Astrocyte (in vitro differentiated cells and primary cell): ENCODE results near the gene MAPRE2. TPM values are rescaled to one million over a fixed set of nuclear protein-coding genes. Genes with fewer than 3 reads are reported as not detected.

ENCODE experiments used
- DNase-seq: peaks from one replicate; pipeline ENCODE4 v3.0.0-alpha.2; 2010; ENCODE audit warnings: low read depth
- FAIRE-seq: peaks from 2 replicates; lab custom pipeline; 2011; peaks lifted over from hg19 to GRCh38; lab: Jason Lieb, UNC
- H2AFZ ChIP-seq: 2 replicates; pipeline ENCODE4 v1.6.0; 2012; ENCODE audit warnings: low read depth, low read length, inconsistent platforms
- H3K27ac ChIP-seq: 2 replicates; pipeline ENCODE4 v1.5.1; 2011; ENCODE audit warnings: low read depth, low read length, inconsistent platforms
- H3K27me3 ChIP-seq: 2 replicates; pipeline ENCODE4 v1.6.0; 2011; ENCODE audit warnings: low read length, inconsistent platforms; ENCODE audit not compliant: insufficient read depth
- H3K36me3 ChIP-seq: 2 replicates; pipeline ENCODE4 v1.5.1; 2011; ENCODE audit warnings: low read length, inconsistent platforms; ENCODE audit not compliant: insufficient read depth
- H3K4me1 ChIP-seq: 2 replicates; pipeline ENCODE4 v1.5.1; 2011; ENCODE audit warnings: low read length, inconsistent platforms; ENCODE audit not compliant: insufficient read depth
- H3K4me2 ChIP-seq: 2 replicates; pipeline ENCODE4 v1.6.0; 2012; ENCODE audit warnings: low read length, inconsistent platforms
- H3K4me3 ChIP-seq: 2 replicates; pipeline ENCODE4 v1.5.1; 2011; ENCODE audit warnings: low read depth, mild to moderate bottlenecking, low read length, inconsistent platforms; ENCODE audit not compliant: insufficient read depth
- H3K79me2 ChIP-seq: 2 replicates; pipeline ENCODE4 v1.6.0; 2012; ENCODE audit warnings: mild to moderate bottlenecking, low read length, inconsistent platforms; ENCODE audit not compliant: insufficient read depth
- H3K9ac ChIP-seq: 2 replicates; pipeline ENCODE4 v1.6.0; 2012; ENCODE audit warnings: mild to moderate bottlenecking, low read length, inconsistent platforms
- H3K9me3 ChIP-seq: 2 replicates; pipeline ENCODE4 v1.5.1; 2012; ENCODE audit warnings: low read depth, mild to moderate bottlenecking, low read length, inconsistent platforms; ENCODE audit not compliant: insufficient read depth
- H4K20me1 ChIP-seq: 2 replicates; pipeline ENCODE4 v1.6.0; 2012; ENCODE audit warnings: low read length, inconsistent platforms; ENCODE audit not compliant: insufficient read depth
- H3K27ac Mint-ChIP-seq: one replicate; pipeline ENCODE4 v1.8.0; 2021; ENCODE audit warnings: mild to moderate bottlenecking, mixed read lengths; ENCODE audit not compliant: unreplicated experiment
- H3K27me3 Mint-ChIP-seq: one replicate; pipeline ENCODE4 v1.8.0; 2021; ENCODE audit warnings: low read depth, mixed read lengths; ENCODE audit not compliant: unreplicated experiment
- H3K36me3 Mint-ChIP-seq: one replicate; pipeline ENCODE4 v1.8.0; 2021; ENCODE audit warnings: low read depth, mixed read lengths; ENCODE audit not compliant: unreplicated experiment
- H3K4me1 Mint-ChIP-seq: one replicate; pipeline ENCODE4 v1.8.0; 2021; ENCODE audit warnings: low read depth, mixed read lengths; ENCODE audit not compliant: unreplicated experiment
- H3K4me3 Mint-ChIP-seq: one replicate; pipeline ENCODE4 v1.8.0; 2021; ENCODE audit warnings: mild to moderate bottlenecking, moderate library complexity, mixed read lengths; ENCODE audit not compliant: unreplicated experiment
- H3K9me3 Mint-ChIP-seq: one replicate; pipeline ENCODE4 v1.8.0; 2021; ENCODE audit warnings: mild to moderate bottlenecking, mixed read lengths; ENCODE audit not compliant: unreplicated experiment
- CTCF ChIP-seq: IDR thresholded peaks from 2 replicates; pipeline ENCODE4 v1.5.1; 2011; ENCODE audit warnings: low read depth, mild to moderate bottlenecking, inconsistent platforms, low read length, moderate library complexity; ENCODE audit not compliant: insufficient read depth
- EZH2 ChIP-seq: IDR thresholded peaks from 2 replicates; pipeline ENCODE4 v1.6.1; 2012; ENCODE audit warnings: mild to moderate bottlenecking, low read length, inconsistent platforms; ENCODE audit not compliant: insufficient read depth
- total RNA-seq: library from RNA; stranded (reverse); gene quantifications from 2 replicates; pipeline ENCODE4 v1.2.1, GENCODE V29; 2021

MAPRE2 gene
- total RNA-seq, 1 donor from 2014 or later: 33.8 TPM

DNA sequence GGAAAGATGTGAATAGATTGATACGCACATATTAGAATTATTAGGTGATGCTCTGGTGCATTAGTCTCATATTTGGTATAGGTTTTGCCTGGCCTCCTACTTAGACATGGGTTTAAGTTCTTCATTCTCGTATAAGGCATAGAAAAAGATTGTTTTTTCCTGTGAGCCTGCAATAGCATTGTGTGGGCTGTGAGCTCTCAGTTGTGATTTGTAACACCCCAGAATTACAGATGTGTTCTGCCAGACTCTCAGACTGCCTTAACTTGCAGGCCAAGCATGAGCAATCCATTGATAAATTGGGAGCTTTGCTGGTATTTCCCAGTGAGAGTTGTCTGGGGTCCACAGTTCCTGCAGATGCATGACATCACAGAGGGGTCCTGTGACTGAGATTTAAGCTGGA lies 95.7 kb downstream of the MAPRE2 start:
- Histone ChIP-seq H2AFZ (no peak overlapping the region), H3K4me1 (no peaks in the 10 kb centered on the region), H3K4me2 (no peak overlapping the region), H3K79me2 (no peaks in the 10 kb centered on the region), H3K4me3 (no peak overlapping the region), H3K9me3 (no peaks in the 10 kb centered on the region), H3K36me3 (no peaks in the 10 kb centered on the region), H3K27ac (no peak overlapping the region), H3K27me3 (no peaks in the 10 kb centered on the region), H4K20me1 (no peaks in the 10 kb centered on the region), H3K9ac (no peak overlapping the region)
- TF ChIP-seq EZH2 (no peak), CTCF (no peak)
- Mint-ChIP-seq H3K9me3 (no peaks in the 10 kb centered on the region), H3K4me1 (no peaks in the 10 kb centered on the region), H3K36me3 (peaks cover 24% of the 10 kb centered on the region), H3K27ac (no peak overlapping the region), H3K4me3 (no peak overlapping the region), H3K27me3 (no peaks in the 10 kb centered on the region)
- FAIRE-seq (no peak), DNase-seq (no peak)

DNA sequence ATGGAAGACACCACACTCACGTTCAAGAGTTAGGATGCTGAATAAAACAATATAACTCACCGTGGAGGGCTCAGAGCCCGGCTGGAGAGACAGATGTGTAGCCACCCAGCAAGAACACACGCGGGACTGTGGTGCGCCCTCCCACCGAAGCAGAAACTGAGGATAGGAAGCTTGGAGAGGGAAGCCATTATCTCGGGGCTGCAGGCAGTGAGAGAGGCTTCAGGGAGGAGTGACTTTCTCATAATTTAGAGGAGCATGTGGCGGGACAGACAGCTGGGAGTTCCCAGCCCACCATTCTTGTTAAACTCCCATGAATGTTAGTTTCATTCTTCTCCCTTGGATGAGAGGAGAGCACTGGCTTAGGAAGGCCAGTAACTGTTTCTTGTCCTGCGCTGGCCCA lies 96.4 kb downstream of the MAPRE2 start:
- H3K27me3 ChIP-seq: no peaks in the 10 kb centered on the region
- peaks cover 24% of the 10 kb centered on the region for H3K36me3 Mint-ChIP-seq
- TF ChIP-seq EZH2: no peak
- TF ChIP-seq CTCF: no peak
- H3K9me3 Mint-ChIP-seq: no peaks in the 10 kb centered on the region
- FAIRE-seq (no peak), DNase-seq (no peak)
- H3K4me3 Mint-ChIP-seq: no peak overlapping the region
- no peaks in the 10 kb centered on the region for H4K20me1 ChIP-seq
- H3K9ac ChIP-seq: no peak overlapping the region
- H3K27ac ChIP-seq: no peak overlapping the region
- H3K4me1 Mint-ChIP-seq: no peaks in the 10 kb centered on the region
- H3K36me3 ChIP-seq: no peaks in the 10 kb centered on the region
- no peaks in the 10 kb centered on the region for H3K9me3 ChIP-seq
- H3K4me3 ChIP-seq: no peak overlapping the region
- H3K27ac Mint-ChIP-seq: no peak overlapping the region
- no peaks in the 10 kb centered on the region for H3K4me1 ChIP-seq
- H3K27me3 Mint-ChIP-seq: no peaks in the 10 kb centered on the region
- H2AFZ ChIP-seq: no peak overlapping the region
- no peak overlapping the region for H3K4me2 ChIP-seq
- no peaks in the 10 kb centered on the region for H3K79me2 ChIP-seq

DNA sequence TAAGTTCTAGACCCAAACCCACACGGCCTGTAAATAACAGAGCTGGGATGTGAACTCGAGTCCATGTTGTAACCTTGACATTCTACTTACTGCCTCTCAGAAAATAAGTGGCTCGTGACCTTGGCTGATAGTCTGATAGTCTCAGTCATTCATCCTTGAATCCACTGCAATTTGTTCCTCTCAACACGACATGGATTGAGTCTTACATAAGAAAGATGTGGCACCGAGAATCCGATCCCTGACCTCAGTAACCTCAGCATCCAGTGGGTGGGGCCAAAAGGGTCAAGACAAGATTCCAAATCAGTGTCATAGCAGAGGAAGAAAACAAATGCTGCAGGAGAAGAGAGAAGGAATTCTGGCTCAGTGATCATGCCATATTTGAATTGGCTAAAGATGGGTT lies 97.6 kb downstream of the MAPRE2 start:
- Mint-ChIP-seq H3K27ac (no peak overlapping the region), H3K9me3 (no peaks in the 10 kb centered on the region), H3K4me1 (no peaks in the 10 kb centered on the region)

More for the DNA sequence above, 97.6 kb downstream of the MAPRE2 start:
- no peaks in the 10 kb centered on the region for H3K4me1 ChIP-seq
- H3K4me3 ChIP-seq: no peak overlapping the region
- peaks cover 24% of the 10 kb centered on the region for H3K36me3 Mint-ChIP-seq
- H3K27ac ChIP-seq: no peak overlapping the region
- no peaks in the 10 kb centered on the region for H3K79me2 ChIP-seq
- no peaks in the 10 kb centered on the region for H3K9me3 ChIP-seq
- TF ChIP-seq CTCF: no peak
- no peak for TF ChIP-seq EZH2
- no peaks in the 10 kb centered on the region for H3K36me3 ChIP-seq
- H3K27me3 ChIP-seq: no peaks in the 10 kb centered on the region
- H4K20me1 ChIP-seq: no peaks in the 10 kb centered on the region
- H3K9ac ChIP-seq: no peak overlapping the region
- no peak overlapping the region for H2AFZ ChIP-seq
- FAIRE-seq (no peak), DNase-seq (no peak)
- no peaks in the 10 kb centered on the region for H3K27me3 Mint-ChIP-seq
- no peak overlapping the region for H3K4me3 Mint-ChIP-seq
- no peak overlapping the region for H3K4me2 ChIP-seq
